GM19468 (cell line): Measurements from ENCODE around the gene E2F4.

Experiments
- ATAC-seq: cut with Tn5 transposase; IDR thresholded peaks from one replicate; pipeline ENCODE4 v1.9.1; 2021; ENCODE audit warnings: mild to moderate bottlenecking, moderate library complexity, moderate number of reproducible peaks; ENCODE audit not compliant: unreplicated experiment; ENCODE audit errors: extremely low read depth

E2F4 gene

GRCh38 chr16:67206838-67207248, 14.9 kb downstream of the E2F4 start:
- ATAC-seq, result no peak

- ATAC-seq, result no peak
These were observed 15.5 kb downstream of the E2F4 start for GRCh38 chr16:67207249-67208091.

GRCh38 chr16:67208154-67208896, 16.4 kb downstream of the E2F4 start:
- no peak for ATAC-seq

DNA sequence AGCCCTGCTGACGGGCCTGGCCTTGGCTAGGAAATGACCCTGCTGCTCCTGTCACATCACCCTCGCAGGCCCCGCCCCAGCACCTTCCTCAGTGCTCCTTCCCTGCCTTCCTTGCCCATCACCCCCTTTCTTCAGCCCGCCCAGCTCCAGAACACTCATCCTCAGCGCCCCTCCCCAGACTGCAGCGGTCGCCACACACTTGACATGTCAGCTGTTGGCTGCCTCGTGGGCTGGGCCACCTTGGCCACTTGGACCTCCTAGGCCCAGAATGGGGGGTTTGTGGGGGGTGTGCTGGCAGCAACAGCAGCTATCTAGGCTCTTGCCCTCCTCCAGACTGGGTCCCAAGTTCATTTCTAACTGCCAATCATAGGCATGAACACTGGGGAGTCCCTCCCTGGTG, 17.6 kb downstream of the E2F4 start:
- no peak for ATAC-seq

DNA sequence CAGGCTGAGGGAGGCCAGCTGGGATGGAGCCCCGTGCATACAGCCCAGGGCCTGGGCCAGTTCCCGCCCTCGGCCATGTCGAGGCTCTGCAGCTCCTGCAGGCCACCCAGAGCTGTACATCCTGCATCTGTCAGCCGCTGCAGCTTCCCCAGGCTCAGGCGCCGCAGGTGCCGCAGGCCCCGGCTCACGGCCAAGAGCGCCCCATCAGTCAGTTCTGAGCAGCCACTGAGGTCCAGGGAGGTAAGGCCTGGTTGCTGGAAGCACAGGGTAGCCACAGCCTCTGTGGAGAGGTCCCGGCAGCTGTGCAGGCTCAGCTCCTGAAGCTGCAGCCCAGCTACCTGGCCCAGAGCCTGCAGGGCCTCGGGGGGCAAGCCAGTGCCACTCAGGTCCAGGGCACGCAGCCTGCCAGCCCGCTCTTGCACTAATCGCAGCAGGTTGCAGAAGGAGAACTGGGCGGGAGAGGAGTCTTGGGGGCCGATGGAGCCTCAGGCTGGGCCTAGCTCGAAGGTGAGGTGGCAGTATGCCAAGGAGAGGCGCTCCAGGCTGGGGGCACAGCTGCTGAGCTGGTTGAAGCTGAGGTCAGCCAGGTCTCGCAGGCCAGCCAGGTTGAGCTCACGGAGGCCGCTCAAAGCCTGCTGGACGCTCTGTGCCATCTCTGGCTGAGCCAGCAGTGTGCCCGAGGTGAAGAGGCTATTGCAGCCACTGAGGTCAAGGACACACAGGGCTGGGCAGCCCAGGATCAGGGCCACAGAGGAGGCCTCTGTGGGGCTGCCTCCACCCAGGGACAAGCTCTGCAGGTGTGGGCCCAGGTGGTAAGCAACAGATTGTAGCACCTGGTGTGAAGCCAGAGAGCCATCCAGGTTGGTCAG, 18.3 kb downstream of the E2F4 start:
- no peak for ATAC-seq

DNA sequence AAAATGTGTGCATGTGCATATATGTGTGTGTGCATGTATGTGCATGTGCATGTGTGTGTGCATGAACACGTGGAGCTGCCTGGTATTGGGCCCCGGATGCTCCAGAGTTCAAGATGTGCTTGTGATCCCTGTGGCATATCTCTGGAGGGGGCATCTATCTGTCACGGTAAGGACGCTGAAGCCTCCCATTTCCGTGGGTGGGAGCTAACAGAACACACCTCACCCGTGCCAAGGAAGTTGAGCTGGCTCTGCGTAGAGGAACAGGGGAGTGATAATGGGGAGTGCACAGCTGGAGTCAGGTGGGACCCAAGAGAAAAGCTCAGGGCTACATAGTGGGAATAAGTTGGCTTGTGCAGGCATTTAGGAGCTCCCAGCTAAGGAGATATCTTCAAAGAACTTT, 19.7 kb downstream of the E2F4 start:
- no peak for ATAC-seq

DNA sequence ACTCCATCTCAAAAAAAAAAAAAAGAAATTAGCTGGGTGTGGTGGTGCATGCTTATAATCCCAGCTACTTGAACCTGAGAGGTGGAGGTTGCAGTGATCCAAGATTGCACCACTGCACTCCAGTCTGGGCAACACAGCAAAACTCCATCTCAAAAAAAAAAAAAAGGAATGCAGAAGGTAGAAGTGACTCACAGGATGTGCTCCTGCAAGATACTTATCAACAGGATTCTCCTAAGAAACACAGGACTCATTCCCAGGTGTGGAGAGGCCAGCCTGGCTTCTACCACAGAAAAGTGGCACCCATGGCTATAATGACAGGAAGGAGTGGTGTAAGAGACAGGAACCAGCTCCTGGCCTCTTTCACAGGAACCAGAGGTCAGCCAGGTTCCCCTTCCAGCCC, 20.8 kb downstream of the E2F4 start:
- ATAC-seq, result no peak

DNA sequence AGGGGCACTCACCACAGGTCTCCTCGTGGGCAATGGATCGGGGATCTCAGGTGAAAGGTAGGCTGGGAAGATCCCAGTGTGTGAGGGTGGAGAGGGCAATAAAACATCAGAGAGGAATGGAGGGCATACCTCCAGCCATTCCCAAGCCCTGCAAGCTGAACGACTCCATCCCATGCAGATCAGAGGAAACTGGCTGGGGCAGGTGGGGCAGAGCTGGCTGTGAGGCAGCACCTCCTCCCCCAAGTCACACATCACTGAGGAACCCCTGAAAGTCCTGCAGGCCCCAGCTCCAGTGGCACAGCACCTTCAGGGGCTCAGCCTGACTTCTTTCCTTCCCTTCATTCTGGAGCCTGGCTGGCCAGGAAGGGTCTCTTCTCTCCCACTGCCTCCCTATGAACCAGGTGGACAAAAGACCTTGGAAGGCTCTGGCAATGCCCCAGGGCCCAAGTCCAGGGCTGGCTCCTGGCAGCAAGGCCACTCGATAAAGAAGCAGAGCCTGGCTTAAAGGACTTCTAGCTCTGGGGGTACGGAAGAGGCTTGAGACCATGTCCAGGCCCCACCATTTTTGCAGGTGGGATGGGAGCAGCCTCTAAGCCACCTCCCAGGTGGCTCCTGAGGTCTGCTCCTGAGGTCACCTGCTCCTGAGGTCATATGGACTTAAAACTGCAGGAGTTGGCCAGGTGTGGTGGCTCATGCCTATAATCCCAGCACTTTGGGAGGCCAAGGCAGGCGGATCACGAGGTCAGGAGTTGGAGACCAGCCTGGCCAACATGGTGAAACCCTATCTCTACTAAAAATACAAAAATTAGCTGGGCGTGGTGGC, 21.5 kb downstream of the E2F4 start:
- ATAC-seq, result no peak

DNA sequence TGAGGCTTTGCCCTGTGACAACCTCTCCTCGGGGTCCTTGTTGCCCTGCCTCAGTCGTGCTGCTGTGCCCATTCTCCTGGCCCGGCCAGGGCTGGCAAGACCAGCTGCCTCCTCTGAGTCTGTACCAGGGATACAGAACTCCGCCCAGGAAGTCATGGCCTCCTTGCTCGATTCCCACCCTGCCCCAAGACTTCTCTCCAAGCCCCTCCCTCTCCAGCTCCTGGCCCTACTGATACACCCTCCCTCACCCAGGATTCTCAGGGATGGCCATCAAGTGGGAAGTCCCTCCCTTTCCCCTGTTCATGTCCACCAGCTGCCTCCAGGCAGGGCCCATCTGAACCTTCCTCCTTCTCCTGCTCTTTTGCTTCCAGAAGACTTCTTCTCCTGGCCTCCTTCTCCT, 23.8 kb downstream of the E2F4 start:
- no peak for ATAC-seq

GRCh38 chr16:67216612-67217490, 24.9 kb downstream of the E2F4 start:
- no peak for ATAC-seq

- no peak for ATAC-seq
These were observed 32.0 kb downstream of the E2F4 start for GRCh38 chr16:67223992-67224391.

DNA sequence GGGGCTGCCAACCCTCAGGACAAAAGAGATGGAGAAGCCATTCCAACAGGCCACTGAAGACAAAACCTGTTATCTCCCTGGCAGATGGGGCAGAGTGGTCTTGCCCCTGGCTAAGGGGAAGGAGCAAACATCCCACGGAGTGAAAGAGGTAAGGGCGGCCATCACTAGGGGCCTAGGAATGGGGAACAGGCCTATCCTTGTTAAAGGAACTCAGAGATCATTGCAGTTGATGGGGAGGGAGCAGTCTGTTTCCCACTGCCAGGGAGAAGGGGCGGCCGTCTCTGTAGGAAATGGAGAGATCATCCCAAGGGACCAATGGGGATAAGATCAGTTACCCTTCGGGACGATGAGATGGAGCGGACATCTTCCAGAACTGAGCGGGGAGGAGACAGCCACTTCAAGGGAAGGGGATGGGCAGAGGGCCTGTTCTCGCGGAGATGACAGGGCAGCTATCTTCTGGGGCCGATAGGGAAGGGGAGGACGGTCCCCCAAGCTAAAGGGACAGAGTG, 34.4 kb downstream of the E2F4 start:
- no peak for ATAC-seq

DNA sequence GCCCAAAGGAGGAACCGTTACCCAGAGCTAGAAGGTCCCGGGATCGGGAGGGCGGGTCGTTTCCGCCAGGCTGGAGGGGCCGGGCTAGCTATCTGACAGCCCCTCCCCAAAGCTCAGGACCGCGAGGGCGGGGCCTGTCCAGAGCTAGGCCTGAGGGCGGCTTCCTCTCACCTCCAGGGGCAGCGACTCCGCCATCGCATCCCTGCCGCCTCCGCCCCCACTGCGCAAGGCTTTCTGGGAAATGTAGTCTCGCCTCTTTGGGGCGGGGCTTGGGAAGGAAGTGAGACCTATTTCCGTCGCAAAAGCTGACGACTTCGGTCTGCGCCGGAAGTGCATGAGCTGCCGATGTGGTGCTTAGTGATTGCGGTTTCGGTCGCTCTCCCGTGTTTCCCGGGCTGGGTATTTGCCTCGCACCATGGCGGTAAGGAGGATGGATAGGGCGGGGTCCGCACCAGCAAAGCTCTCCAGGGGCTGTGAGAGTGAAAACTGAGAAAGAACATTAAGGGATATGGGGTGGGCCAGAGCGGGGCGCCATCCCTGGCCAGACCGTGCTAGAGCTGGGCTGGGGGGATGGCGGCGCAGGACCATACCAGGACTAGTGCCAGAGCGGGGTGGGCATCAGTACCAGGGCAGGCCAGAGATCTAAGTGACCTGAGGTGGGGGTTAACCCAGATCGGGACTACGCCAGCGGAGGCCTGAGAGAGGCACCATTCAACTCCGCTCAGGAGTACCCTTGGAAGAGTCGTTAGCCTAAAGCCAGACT, 35.0 kb downstream of the E2F4 start, which contains the start of gene TMEM208:
TSS of gene TMEM208 (plus strand) at position 327 of the 763 bp plus-strand sequence. CDS start at position 416, 89 bp downstream.
- ATAC-seq, result peak; percentile 84

GRCh38 chr16:67227567-67227921, 35.6 kb downstream of the E2F4 start:
- ATAC-seq, result no peak

DNA sequence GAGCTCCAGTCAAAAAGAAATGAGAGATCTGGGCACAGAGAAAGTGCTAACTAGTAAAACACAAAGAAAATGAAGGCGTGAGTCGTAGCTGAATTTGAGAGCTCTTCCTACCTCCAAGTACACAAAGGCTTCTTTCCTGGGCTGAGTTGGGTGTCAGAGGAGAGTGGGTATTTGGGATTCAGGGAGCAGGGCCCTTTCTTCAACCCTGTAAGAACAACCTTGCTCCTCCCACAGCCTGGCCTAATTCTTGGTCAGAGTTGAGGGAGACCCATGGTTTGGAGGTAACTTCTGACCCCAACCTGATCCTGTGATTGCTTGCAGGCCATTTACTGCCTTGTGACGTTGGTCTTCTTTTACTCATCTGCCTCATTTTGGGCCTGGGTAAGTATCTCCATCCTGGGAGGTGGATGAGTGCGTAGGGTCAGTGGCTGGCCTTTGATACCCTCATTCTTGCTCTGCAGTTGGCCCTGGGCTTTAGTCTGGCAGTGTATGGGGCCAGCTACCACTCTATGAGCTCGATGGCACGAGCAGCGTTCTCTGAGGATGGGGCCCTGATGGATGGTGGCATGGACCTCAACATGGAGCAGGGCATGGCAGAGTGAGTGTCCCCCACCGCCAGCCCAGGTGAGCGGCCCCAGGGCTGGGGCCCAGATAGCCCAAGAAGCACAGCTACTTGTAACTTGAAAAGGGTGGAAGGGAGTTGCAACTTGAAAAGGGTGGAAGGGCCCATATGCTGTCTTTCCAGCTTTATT, 36.3 kb downstream of the E2F4 start:
- no peak for ATAC-seq

DNA sequence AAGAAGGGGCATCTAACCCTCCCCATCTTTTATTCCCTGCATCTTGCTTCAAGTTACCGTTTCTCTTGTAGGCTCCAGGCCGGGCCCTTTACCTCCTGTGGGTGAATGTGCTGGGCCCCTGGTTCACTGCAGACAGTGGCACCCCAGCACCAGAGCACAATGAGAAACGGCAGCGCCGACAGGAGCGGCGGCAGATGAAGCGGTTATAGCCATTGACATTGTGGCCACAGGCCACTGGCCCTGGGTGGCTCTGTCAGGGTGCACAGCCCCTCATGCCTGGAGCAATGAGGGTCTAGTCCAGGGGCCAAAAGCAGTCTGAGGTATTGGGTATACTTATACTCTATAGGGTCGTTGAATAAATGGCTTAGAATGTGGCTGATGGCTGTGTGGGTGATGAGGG, 37.0 kb downstream of the E2F4 start:
- ATAC-seq, result no peak
